Islet of Langerhans (tissue), 1 donor: ENCODE data around the gene DGKD.

ENCODE experiments used
- FAIRE-seq: peaks from one replicate; lab custom pipeline; 2011; peaks lifted over from hg19 to GRCh38; lab: Jason Lieb, UNC

Gene DGKD

GRCh38 chr2:233429175-233429897, 75.0 kb downstream of the DGKD start:
- FAIRE-seq = no peak

- no peak for FAIRE-seq
Measured at GRCh38 chr2:233430081-233430480, 75.8 kb downstream of the DGKD start.

GRCh38 chr2:233430651-233431050, 76.4 kb downstream of the DGKD start:
- no peak for FAIRE-seq

DNA sequence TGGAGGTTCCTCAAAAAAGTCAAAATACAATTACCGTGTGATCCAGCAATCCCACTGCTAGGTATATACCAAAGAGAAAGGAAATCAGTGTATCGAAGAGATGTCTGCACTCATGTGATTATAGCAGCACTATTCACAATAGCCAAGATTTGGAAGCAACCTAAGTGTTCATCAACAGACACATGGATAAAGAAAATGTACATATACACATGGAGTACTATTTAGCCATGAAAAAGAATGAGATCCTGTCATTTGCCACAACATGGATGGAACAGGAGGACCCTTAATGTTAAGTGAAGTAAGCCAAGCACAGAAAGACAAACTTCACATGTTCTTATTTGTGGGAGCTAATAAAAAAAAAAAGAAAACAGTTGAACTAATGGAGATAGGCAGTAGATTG, 78.7 kb downstream of the DGKD start:
- no peak for FAIRE-seq

- no peak for FAIRE-seq
Measured at GRCh38 chr2:233433794-233434193, 79.5 kb downstream of the DGKD start.

- FAIRE-seq = no peak
Measured at GRCh38 chr2:233434666-233435330, 80.5 kb downstream of the DGKD start.

GRCh38 chr2:233435436-233436190, 81.3 kb downstream of the DGKD start:
- no peak for FAIRE-seq

- FAIRE-seq = no peak
Measured at GRCh38 chr2:233436191-233436581, 81.9 kb downstream of the DGKD start.

- FAIRE-seq = no peak
Measured at GRCh38 chr2:233436691-233437438, 82.6 kb downstream of the DGKD start.

DNA sequence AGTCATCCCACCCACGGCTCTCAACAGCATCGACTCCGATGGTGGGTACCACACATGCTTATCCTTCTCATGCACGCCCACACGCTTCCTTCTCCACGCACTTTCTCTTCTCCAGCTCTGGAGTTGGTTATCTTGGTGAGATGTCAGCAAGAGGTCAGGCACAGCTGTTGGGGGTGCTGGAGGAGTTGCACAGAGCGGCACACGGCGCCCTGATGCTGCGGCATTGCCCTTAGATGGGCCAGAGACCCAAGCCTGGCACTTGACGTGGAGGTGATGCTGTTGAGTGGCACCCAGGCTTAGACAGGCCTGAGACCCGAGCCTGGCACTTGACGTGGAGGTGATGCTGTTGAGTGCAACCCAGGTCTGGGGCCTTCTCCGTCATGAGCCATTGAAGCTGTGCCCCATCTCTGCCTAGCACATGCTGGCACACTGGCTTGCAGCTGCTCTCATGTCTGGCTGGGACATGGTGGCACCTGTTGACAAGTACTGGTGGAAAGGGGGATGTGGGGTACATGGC, 83.2 kb downstream of the DGKD start:
- no peak for FAIRE-seq

DNA sequence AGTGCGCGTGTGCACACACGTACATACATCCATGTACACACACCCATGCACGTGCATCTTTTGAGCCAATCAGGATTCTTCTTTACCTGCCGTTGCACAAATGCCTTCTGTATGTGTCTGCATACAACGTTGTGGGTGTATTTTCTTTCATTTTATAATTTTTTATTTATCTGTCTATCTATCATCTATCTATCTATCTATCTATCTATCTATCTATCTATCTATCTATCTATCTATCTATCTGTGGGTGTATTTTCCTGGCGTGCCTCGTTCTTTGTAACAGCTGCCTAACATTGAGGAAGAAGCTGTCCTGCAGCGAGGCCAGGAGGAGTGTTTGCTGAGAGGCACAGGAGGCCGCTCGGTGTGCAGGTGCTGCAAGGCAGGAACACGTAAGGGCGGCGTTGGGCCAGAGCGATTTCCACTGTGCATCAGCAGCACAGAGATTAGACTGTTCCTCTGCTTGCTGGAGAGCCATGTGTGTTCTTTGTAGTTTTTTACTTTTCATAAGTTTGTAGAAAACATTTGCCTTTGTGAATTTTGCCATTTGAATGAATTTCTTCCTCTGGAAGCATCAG, 84.4 kb downstream of the DGKD start:
- no peak for FAIRE-seq

DNA sequence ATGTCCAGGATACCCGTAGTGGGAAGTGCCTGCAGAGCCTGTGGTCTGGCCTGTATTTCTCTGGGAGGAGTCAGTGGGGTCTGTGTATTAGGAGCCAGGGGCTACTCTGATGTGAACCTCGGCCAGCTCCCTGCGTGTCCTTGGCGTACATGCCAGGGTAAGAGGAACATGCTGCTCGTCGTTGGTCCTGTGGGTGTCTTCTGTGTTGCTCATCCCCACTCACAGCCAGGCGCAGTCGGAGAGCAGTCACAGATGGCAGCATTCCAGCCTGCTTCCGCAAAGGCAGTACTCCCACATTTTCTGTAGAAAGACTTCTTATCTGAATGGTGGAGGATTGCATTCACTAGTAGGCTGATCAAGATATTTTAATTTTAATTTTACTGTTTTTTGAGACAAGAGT, 84.9 kb downstream of the DGKD start:
- no peak for FAIRE-seq

- FAIRE-seq = no peak
Measured at GRCh38 chr2:233440314-233440713, 86.0 kb downstream of the DGKD start.

DNA sequence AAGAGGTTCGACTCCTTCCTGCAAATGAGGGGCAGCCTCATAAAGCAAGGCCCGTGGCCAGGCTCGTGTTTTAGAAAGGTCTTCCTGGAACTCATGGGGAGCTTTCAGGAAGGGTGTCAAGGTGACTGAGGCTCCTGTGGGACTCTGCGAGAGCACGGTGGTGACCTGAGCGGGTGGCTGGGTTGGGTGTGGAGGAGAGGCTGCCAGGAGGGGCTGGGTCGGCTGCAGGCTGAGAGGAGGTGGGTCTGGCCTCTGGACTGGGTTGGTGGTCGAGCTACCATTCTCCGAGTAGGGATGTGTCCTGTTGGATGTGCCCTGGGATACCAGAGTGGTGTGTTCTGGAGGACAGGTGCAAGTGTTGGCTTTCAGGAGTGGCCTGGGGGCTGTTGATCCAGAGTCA, 86.4 kb downstream of the DGKD start:
- FAIRE-seq = no peak

- no peak for FAIRE-seq
Measured at GRCh38 chr2:233441161-233442027, 87.1 kb downstream of the DGKD start.

DNA sequence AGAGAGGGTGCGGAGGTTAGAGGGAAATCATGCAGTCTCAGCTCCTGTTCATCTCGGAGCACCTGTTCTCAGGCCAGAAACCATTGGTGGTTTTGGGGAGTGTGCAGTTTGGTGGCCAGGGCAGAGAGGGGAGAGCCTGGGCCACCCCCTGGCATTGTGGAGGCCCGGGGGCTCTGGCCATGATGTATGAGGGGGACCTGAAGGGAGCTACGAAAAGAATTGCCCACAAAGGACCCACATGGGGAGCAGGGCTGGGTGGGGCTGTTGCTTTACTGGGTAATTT, 87.7 kb downstream of the DGKD start:
- FAIRE-seq = no peak

- FAIRE-seq = peak; percentile 79
Measured at GRCh38 chr2:233443511-233444183, 89.4 kb downstream of the DGKD start.

DNA sequence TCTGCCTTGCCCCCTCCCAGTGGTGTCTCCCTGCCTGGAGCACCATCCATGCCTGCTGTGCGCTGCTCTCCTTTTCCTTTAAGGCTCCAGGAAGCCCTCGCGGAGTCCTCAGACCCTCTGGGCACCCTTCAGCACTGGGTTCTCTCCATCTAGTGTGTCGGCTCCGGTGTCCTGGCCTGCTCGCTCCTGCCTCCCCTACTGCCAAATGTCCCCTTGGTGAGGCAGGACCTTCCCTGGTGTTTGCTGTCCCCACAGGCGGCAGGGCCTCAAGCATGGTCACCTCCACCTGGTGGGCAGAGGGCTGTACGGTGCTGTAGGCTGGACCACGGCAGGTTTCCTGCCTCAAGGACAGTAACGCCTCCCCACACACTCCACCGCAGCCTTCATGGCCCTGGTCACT, 90.2 kb downstream of the DGKD start:
- FAIRE-seq = no peak

DNA sequence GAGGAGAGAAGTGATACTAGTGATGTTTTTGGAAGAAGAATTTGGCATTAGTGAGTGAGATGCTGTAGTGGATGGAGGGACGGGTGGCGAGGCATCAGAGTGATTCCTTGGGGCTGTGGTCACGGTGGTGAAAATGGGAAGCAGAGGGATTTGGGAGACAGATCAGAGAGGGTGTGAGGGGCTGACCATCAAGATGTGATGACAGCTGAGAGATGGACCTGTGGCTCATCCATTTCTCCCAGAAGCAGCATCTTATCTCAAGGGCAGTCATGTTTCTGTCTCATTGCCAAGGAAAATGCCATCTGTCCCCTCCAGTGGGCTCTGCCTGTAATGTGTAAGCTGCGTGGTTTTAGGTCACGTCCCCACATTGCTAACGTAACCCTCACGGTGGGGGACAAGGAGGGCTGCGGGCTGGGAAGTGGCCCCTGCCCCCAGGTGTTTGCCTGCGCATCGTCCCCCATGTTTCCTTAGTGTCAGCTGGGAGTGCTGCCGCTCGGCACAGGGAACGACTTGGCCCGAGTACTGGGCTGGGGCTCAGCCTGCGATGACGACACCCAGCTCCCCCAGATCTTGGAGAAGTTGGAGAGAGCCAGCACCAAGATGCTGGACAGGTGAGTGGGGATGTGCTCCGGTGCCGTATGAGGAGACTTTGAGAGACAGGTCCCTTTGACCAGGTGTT, 91.0 kb downstream of the DGKD start:
- FAIRE-seq = no peak

DNA sequence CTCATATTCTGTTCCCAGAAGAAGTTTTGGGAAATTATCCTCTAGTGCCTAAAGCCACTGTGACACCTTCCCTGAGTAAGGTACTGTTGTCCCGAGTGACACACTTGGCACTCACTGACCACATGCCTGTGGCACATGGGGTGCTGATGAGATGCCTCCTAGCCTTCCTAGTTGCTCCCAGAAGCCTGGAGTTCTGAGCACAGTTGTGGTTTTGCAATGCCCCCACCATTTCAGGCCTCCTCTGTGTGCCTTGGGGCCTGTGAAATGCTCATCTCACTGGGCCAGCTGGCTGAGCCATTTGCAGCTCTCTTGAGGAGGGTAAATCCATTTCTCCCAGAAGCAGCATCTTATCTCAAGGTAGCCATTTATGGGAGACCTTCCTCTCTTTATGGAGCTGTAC, 91.8 kb downstream of the DGKD start:
- no peak for FAIRE-seq
